ENCODE results near the gene UMODL1. TPM values are rescaled to one million over a fixed set of nuclear protein-coding genes. Genes with fewer than 3 reads are reported as not detected.

UMODL1 gene
- polyA plus RNA-seq, 2 donors: 0.12 to 0.18 TPM

GRCh38 chr21:42130441-42130840 is 59.3 kb downstream of the UMODL1 start:
- 77 to 82% methylated on average over 5 to 6 of the region's 6 CpGs for WGBS, 2 donors
- H3K36me3 ChIP-seq (ENCODE audit: control insufficient read depth in 2 of 2, insufficient read depth in 2 of 2, low read length in 1 of 2): no peaks in the 10 kb centered on the region
- no peak overlapping the region for H3K4me3 ChIP-seq (ENCODE audit: low read depth in 1 of 2, low read length in 2 of 2)
- peaks cover 0 to 5% of the 10 kb centered on the region in 2 donors for H3K4me1 ChIP-seq (ENCODE audit: control insufficient read depth in 2 of 2, insufficient read depth in 2 of 2, low read length in 1 of 2)
- no peaks in the 10 kb centered on the region for H3K27me3 ChIP-seq (ENCODE audit: control insufficient read depth in 1 of 2, insufficient read depth in 2 of 2, low read length in 2 of 2)
- H3K27ac ChIP-seq (ENCODE audit: low read depth in 2 of 2, low read length in 1 of 2): no peak overlapping the region
- H3K9me3 ChIP-seq (ENCODE audit: control insufficient read depth in 2 of 2, insufficient read depth in 1 of 2, low read depth in 1 of 2, low read length in 1 of 2): no peaks in the 10 kb centered on the region

GRCh38 chr21:42132183-42132582 is 61.1 kb downstream of the UMODL1 start:
- H3K4me3 ChIP-seq (ENCODE audit: low read depth in 1 of 2, low read length in 2 of 2): no peak overlapping the region
- peaks cover 0 to 2% of the 10 kb centered on the region in 2 donors for H3K4me1 ChIP-seq (ENCODE audit: control insufficient read depth in 2 of 2, insufficient read depth in 2 of 2, low read length in 1 of 2)
- no peaks in the 10 kb centered on the region for H3K27me3 ChIP-seq (ENCODE audit: control insufficient read depth in 1 of 2, insufficient read depth in 2 of 2, low read length in 2 of 2)
- H3K36me3 ChIP-seq (ENCODE audit: control insufficient read depth in 2 of 2, insufficient read depth in 2 of 2, low read length in 1 of 2): no peaks in the 10 kb centered on the region
- 37 to 92% methylated on average over 1 of the region's 1 CpG for WGBS, 2 donors
- no peaks in the 10 kb centered on the region for H3K9me3 ChIP-seq (ENCODE audit: control insufficient read depth in 2 of 2, insufficient read depth in 1 of 2, low read depth in 1 of 2, low read length in 1 of 2)
- H3K27ac ChIP-seq (ENCODE audit: low read depth in 2 of 2, low read length in 1 of 2): no peak overlapping the region

- Histone ChIP-seq H3K27ac (ENCODE audit: low read depth in 2 of 2, low read length in 1 of 2) (no peak overlapping the region), H3K36me3 (ENCODE audit: control insufficient read depth in 2 of 2, insufficient read depth in 2 of 2, low read length in 1 of 2) (no peaks in the 10 kb centered on the region), H3K27me3 (ENCODE audit: control insufficient read depth in 1 of 2, insufficient read depth in 2 of 2, low read length in 2 of 2) (no peaks in the 10 kb centered on the region), H3K9me3 (ENCODE audit: control insufficient read depth in 2 of 2, insufficient read depth in 1 of 2, low read depth in 1 of 2, low read length in 1 of 2) (no peaks in the 10 kb centered on the region), H3K4me1 (ENCODE audit: control insufficient read depth in 2 of 2, insufficient read depth in 2 of 2, low read length in 1 of 2) (peaks cover 0 to 2% of the 10 kb centered on the region in 2 donors), H3K4me3 (ENCODE audit: low read depth in 1 of 2, low read length in 2 of 2) (no peak overlapping the region)
- WGBS, 2 donors: 81 to 88% methylated on average over 8 of the region's 8 CpGs
These were observed 62.0 kb downstream of the UMODL1 start for GRCh38 chr21:42133131-42133530.

- no peak overlapping the region for H3K27ac ChIP-seq (ENCODE audit: low read depth in 2 of 2, low read length in 1 of 2)
- no peaks in the 10 kb centered on the region for H3K9me3 ChIP-seq (ENCODE audit: control insufficient read depth in 2 of 2, insufficient read depth in 1 of 2, low read depth in 1 of 2, low read length in 1 of 2)
- H3K4me3 ChIP-seq (ENCODE audit: low read depth in 1 of 2, low read length in 2 of 2): no peak overlapping the region
- no peaks in the 10 kb centered on the region for H3K27me3 ChIP-seq (ENCODE audit: control insufficient read depth in 1 of 2, insufficient read depth in 2 of 2, low read length in 2 of 2)
- peaks cover 0 to 2% of the 10 kb centered on the region in 2 donors for H3K4me1 ChIP-seq (ENCODE audit: control insufficient read depth in 2 of 2, insufficient read depth in 2 of 2, low read length in 1 of 2)
- 76 to 80% methylated on average over 14 of the region's 14 CpGs for whole genome bisulfite sequencing, 2 donors
- H3K36me3 ChIP-seq (ENCODE audit: control insufficient read depth in 2 of 2, insufficient read depth in 2 of 2, low read length in 1 of 2): no peaks in the 10 kb centered on the region
These were observed 64.4 kb downstream of the UMODL1 start for GRCh38 chr21:42135386-42136052.

GRCh38 chr21:42137191-42137904 is 66.2 kb downstream of the UMODL1 start:
- no peaks in the 10 kb centered on the region for H3K36me3 ChIP-seq (ENCODE audit: control insufficient read depth in 2 of 2, insufficient read depth in 2 of 2, low read length in 1 of 2)
- no peaks in the 10 kb centered on the region for H3K27me3 ChIP-seq (ENCODE audit: control insufficient read depth in 1 of 2, insufficient read depth in 2 of 2, low read length in 2 of 2)
- no peak overlapping the region for H3K4me3 ChIP-seq (ENCODE audit: low read depth in 1 of 2, low read length in 2 of 2)
- H3K4me1 ChIP-seq (ENCODE audit: control insufficient read depth in 2 of 2, insufficient read depth in 2 of 2, low read length in 1 of 2): peaks cover 0 to 2% of the 10 kb centered on the region in 2 donors
- H3K9me3 ChIP-seq (ENCODE audit: control insufficient read depth in 2 of 2, insufficient read depth in 1 of 2, low read depth in 1 of 2, low read length in 1 of 2): no peaks in the 10 kb centered on the region
- 84% methylated on average over 22 of the region's 22 CpGs for WGBS, 2 donors
- no peak overlapping the region for H3K27ac ChIP-seq (ENCODE audit: low read depth in 2 of 2, low read length in 1 of 2)

- WGBS, 2 donors: 68 to 72% methylated on average over 11 of the region's 11 CpGs
- H3K9me3 ChIP-seq (ENCODE audit: control insufficient read depth in 2 of 2, insufficient read depth in 1 of 2, low read depth in 1 of 2, low read length in 1 of 2): no peaks in the 10 kb centered on the region
- peaks cover 0 to 2% of the 10 kb centered on the region in 2 donors for H3K4me1 ChIP-seq (ENCODE audit: control insufficient read depth in 2 of 2, insufficient read depth in 2 of 2, low read length in 1 of 2)
- H3K36me3 ChIP-seq (ENCODE audit: control insufficient read depth in 2 of 2, insufficient read depth in 2 of 2, low read length in 1 of 2): no peaks in the 10 kb centered on the region
- no peaks in the 10 kb centered on the region for H3K27me3 ChIP-seq (ENCODE audit: control insufficient read depth in 1 of 2, insufficient read depth in 2 of 2, low read length in 2 of 2)
- H3K4me3 ChIP-seq (ENCODE audit: low read depth in 1 of 2, low read length in 2 of 2): no peak overlapping the region
- H3K27ac ChIP-seq (ENCODE audit: low read depth in 2 of 2, low read length in 1 of 2): no peak overlapping the region
These were observed 69.2 kb downstream of the UMODL1 start for GRCh38 chr21:42140196-42140934.

GRCh38 chr21:42141643-42142042 is 70.5 kb downstream of the UMODL1 start:
- H3K4me3 ChIP-seq (ENCODE audit: low read depth in 1 of 2, low read length in 2 of 2): no peak overlapping the region
- H3K36me3 ChIP-seq (ENCODE audit: control insufficient read depth in 2 of 2, insufficient read depth in 2 of 2, low read length in 1 of 2): no peaks in the 10 kb centered on the region
- H3K4me1 ChIP-seq (ENCODE audit: control insufficient read depth in 2 of 2, insufficient read depth in 2 of 2, low read length in 1 of 2): peaks cover 0 to 2% of the 10 kb centered on the region in 2 donors
- H3K27ac ChIP-seq (ENCODE audit: low read depth in 2 of 2, low read length in 1 of 2): no peak overlapping the region
- no peaks in the 10 kb centered on the region for H3K9me3 ChIP-seq (ENCODE audit: control insufficient read depth in 2 of 2, insufficient read depth in 1 of 2, low read depth in 1 of 2, low read length in 1 of 2)
- 78 to 79% methylated on average over 8 of the region's 8 CpGs for WGBS, 2 donors
- no peaks in the 10 kb centered on the region for H3K27me3 ChIP-seq (ENCODE audit: control insufficient read depth in 1 of 2, insufficient read depth in 2 of 2, low read length in 2 of 2)

GRCh38 chr21:42142141-42142540 is 71.0 kb downstream of the UMODL1 start:
- no peak overlapping the region for H3K27ac ChIP-seq (ENCODE audit: low read depth in 2 of 2, low read length in 1 of 2)
- 86 to 87% methylated on average over 18 of the region's 18 CpGs for WGBS, 2 donors
- H3K9me3 ChIP-seq (ENCODE audit: control insufficient read depth in 2 of 2, insufficient read depth in 1 of 2, low read depth in 1 of 2, low read length in 1 of 2): no peaks in the 10 kb centered on the region
- H3K36me3 ChIP-seq (ENCODE audit: control insufficient read depth in 2 of 2, insufficient read depth in 2 of 2, low read length in 1 of 2): no peaks in the 10 kb centered on the region
- H3K27me3 ChIP-seq (ENCODE audit: control insufficient read depth in 1 of 2, insufficient read depth in 2 of 2, low read length in 2 of 2): no peaks in the 10 kb centered on the region
- H3K4me3 ChIP-seq (ENCODE audit: low read depth in 1 of 2, low read length in 2 of 2): no peak overlapping the region
- H3K4me1 ChIP-seq (ENCODE audit: control insufficient read depth in 2 of 2, insufficient read depth in 2 of 2, low read length in 1 of 2): peaks cover 0 to 2% of the 10 kb centered on the region in 2 donors

GRCh38 chr21:42142627-42143026 is 71.5 kb downstream of the UMODL1 start:
- Histone ChIP-seq H3K27ac (ENCODE audit: low read depth in 2 of 2, low read length in 1 of 2) (no peak overlapping the region), H3K36me3 (ENCODE audit: control insufficient read depth in 2 of 2, insufficient read depth in 2 of 2, low read length in 1 of 2) (no peaks in the 10 kb centered on the region), H3K4me1 (ENCODE audit: control insufficient read depth in 2 of 2, insufficient read depth in 2 of 2, low read length in 1 of 2) (peaks cover 0 to 2% of the 10 kb centered on the region in 2 donors), H3K9me3 (ENCODE audit: control insufficient read depth in 2 of 2, insufficient read depth in 1 of 2, low read depth in 1 of 2, low read length in 1 of 2) (no peaks in the 10 kb centered on the region), H3K27me3 (ENCODE audit: control insufficient read depth in 1 of 2, insufficient read depth in 2 of 2, low read length in 2 of 2) (no peaks in the 10 kb centered on the region), H3K4me3 (ENCODE audit: low read depth in 1 of 2, low read length in 2 of 2) (no peak overlapping the region)
- WGBS, 2 donors: 69 to 78% methylated on average over 7 of the region's 7 CpGs

Measured in esophagus (tissue), 2 donors.